ENCODE data around the gene POU3F1. TPM values are rescaled to one million over a fixed set of nuclear protein-coding genes. Genes with fewer than 3 reads are reported as not detected.

Gene POU3F1
- total and polyA plus RNA-seq, 9 donors = 0.04 to 0.53 (median 0.15) TPM; not detected in 4

DNA sequence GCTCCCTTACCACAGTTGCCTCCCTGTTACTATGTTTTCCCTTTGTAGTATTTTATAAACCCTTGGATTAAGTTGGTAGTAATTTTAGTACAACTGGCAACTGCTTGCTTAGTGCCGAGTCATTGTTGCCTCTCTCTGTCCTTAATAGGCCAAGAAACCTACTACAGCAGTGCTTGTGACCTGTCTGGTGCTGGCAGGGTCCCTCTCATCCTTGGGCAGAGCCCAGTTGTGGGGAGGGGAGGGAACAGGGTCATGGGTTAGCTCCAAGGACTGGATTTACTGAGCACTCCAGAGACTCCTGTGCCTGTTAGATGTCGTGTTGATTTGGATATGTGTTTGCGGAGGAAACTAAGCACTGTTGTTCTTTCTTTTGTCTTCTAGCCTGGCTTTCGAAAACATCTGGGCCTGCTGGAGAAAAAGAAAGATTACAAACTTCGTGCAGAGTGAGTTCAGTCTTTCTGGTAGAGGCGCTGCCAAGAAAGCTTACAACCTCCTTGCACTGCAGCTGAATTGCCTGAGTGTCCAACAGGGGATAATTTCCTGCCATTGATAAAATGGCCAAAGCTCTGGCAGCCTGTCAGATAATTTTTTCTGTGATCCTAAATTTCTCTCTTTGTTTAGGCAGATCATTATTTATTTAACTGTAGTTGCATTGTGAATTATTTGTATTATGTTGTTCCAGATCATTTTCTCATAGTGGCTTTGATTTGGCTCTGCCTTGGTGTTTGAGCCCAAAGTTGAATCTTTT is 30.4 kb downstream of the POU3F1 start:
- peak in 1 of 5 donors; percentile 13 for DNase-seq
- peak overlapping the region in 1 of 2 donors; percentile 13 for H3K27ac ChIP-seq
- H3K4me3 ChIP-seq = no peak overlapping the region
- TF ChIP-seq, protein P1, sequence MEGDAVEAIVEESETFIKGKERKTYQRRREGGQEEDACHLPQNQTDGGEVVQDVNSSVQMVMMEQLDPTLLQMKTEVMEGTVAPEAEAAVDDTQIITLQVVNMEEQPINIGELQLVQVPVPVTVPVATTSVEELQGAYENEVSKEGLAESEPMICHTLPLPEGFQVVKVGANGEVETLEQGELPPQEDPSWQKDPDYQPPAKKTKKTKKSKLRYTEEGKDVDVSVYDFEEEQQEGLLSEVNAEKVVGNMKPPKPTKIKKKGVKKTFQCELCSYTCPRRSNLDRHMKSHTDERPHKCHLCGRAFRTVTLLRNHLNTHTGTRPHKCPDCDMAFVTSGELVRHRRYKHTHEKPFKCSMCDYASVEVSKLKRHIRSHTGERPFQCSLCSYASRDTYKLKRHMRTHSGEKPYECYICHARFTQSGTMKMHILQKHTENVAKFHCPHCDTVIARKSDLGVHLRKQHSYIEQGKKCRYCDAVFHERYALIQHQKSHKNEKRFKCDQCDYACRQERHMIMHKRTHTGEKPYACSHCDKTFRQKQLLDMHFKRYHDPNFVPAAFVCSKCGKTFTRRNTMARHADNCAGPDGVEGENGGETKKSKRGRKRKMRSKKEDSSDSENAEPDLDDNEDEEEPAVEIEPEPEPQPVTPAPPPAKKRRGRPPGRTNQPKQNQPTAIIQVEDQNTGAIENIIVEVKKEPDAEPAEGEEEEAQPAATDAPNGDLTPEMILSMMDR (IDR thresholded peaks at IDR 0.05) = no peak
- TF ChIP-seq EP300 (IDR thresholded peaks at IDR 0.05) (no peak), POLR2A (IDR thresholded peaks at IDR 0.05) (no peak)
- H3K36me3 ChIP-seq = no peaks in the 10 kb centered on the region
- WGBS, 3 donors = 12 to 33% (median 16%) methylated on average over 6 of the region's 6 CpGs
- no peaks in the 10 kb centered on the region for H3K9me3 ChIP-seq
- H3K27me3 ChIP-seq = no peaks in the 10 kb centered on the region
- intact Hi-C loops (cut with DNase I) = no loop called here
- no peaks in the 10 kb centered on the region for H3K4me1 ChIP-seq (ENCODE audit: insufficient read depth)

DNA sequence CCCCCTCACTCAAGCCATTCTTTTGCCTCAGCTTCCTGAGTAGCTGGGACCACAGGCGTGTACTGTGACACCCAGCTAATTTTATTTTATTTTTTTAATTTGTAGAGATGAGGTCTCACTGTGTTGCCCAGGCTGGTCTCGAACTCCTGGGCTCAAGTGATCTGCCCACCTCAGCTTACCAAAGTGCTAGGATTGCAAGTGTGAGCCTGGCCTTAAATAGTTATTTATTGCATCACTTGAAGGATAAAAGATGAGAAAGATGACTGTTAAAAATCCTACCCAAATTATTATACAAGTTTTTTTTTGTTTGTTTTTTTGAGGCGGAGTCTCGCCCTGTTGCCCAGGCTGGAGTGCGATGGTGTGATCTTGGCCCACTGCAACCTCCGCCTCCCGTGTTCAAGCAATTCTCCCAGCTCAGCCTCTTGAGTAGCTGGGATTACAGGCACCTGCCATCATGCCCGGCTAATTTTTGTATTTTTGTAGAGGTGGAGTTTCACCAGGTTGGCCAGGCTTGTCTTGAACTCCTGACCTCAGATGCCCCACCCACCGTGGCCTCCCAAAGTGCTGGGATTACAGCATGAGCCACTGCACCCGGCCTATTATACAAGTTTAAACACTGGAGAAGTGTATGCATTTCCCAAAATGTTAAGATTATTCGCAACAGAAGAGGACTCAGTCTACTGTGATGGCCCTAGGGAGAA is 31.7 kb downstream of the POU3F1 start:
- Histone ChIP-seq H3K36me3 (no peaks in the 10 kb centered on the region), H3K27me3 (no peaks in the 10 kb centered on the region), H3K9me3 (no peaks in the 10 kb centered on the region), H3K4me3 (no peak overlapping the region), H3K4me1 (ENCODE audit: insufficient read depth) (no peaks in the 10 kb centered on the region), H3K27ac (no peak overlapping the region)
- peak in 1 of 5 donors; percentile 7 for DNase-seq
- intact Hi-C loops (cut with DNase I) = no loop called here
- WGBS, 3 donors = 72 to 83% (median 75%) methylated on average over 11 of the region's 11 CpGs
- TF ChIP-seq EP300 (IDR thresholded peaks at IDR 0.05) (no peak), POLR2A (IDR thresholded peaks at IDR 0.05) (no peak)
- TF ChIP-seq, protein P1 (IDR thresholded peaks at IDR 0.05) = no peak

DNA sequence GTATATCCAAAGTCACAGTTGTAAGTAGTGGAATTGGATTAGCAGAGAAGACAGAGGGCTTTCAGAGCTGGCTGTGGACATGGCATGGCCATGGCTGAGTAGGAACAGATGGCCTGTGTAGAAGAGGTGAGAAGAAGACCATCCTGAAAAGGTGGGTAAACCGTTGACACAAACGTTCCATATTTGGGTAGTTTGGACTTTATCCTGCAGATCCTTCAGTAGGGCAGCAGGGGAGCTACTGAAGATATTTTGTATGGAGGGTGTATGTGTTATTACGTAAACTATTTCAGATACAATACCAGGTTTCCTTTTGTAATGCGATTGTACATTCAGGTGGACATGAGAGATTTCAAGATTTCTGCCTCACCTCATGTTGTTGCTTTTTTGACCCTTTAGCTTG is 32.4 kb downstream of the POU3F1 start:
- Histone ChIP-seq H3K36me3 (no peaks in the 10 kb centered on the region), H3K27ac (no peak overlapping the region), H3K27me3 (no peaks in the 10 kb centered on the region), H3K4me3 (no peak overlapping the region), H3K9me3 (no peaks in the 10 kb centered on the region), H3K4me1 (ENCODE audit: insufficient read depth) (no peaks in the 10 kb centered on the region)
- TF ChIP-seq POLR2A (IDR thresholded peaks at IDR 0.05) (no peak), EP300 (IDR thresholded peaks at IDR 0.05) (no peak)
- TF ChIP-seq, protein P1 (IDR thresholded peaks at IDR 0.05) = no peak
- intact Hi-C loops (cut with DNase I) = no loop called here
- WGBS, 3 donors = 36 to 43% (median 42%) methylated on average over 4 of the region's 4 CpGs
- no peak for DNase-seq

DNA sequence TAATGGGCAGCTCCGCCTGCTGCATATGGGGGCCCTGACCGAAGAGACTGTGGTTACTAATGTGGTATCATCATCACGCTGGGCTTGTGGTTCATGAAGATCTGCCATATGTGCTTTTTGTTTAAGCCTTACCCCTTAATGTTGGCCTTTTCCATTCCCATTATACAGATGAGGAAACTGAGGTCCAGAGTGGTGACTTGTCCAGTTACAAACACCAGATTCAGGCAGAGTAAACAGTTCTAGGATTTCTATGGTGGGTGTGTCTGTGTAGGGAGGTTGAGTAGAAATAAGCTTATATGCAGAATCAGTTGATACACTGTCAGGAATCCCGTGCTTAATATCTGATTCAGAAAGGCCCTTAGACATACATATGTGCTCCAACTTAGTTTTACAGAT is 33.4 kb downstream of the POU3F1 start:
- no peaks in the 10 kb centered on the region for H3K27me3 ChIP-seq
- no peaks in the 10 kb centered on the region for H3K9me3 ChIP-seq
- intact Hi-C loops (cut with DNase I) = no loop called here
- peak overlapping the region in 1 of 2 donors; percentile 52 for H3K27ac ChIP-seq
- H3K4me1 ChIP-seq (ENCODE audit: insufficient read depth) = no peaks in the 10 kb centered on the region
- 3 to 8% (median 5%) methylated on average over 4 of the region's 4 CpGs for WGBS, 3 donors
- H3K4me3 ChIP-seq = peak overlapping the region; percentile 84
- H3K36me3 ChIP-seq = no peaks in the 10 kb centered on the region
- TF ChIP-seq, protein P1 (IDR thresholded peaks at IDR 0.05) = no peak
- TF ChIP-seq POLR2A (IDR thresholded peaks at IDR 0.05) (no peak), EP300 (IDR thresholded peaks at IDR 0.05) (no peak)
- no peak for DNase-seq

Data from ovary (tissue), 9 donors.